HL-60 (cell line): Measurements from ENCODE around the gene OR52K1.
A peak's percentile ranks its signal among the peaks of the same experiment; 100 is the strongest.
"Not testable (repeated sequence)": the region's sequence is repeated elsewhere in the genome, so short reads cannot be mapped to it uniquely, and the experiment has no call there.

Experiments
- DNase-seq, 2 experiments: peaks; one replicate each; pipeline ENCODE4 v3.0.0-alpha.2; 2010 to 2020; ENCODE audit warnings: low read depth in 1 of 2, low spot score in 1 of 2
- H3K27ac ChIP-seq: fragments of 250-450 bp; sonication (Bioruptor Pico); replicated peaks from 2 replicates; pipeline ENCODE4 v1.5.1; 2020; ENCODE audit warnings: mild to moderate bottlenecking, moderate library complexity
- H3K27me3 ChIP-seq: fragments of 250-450 bp; sonication (Bioruptor Pico); 2 replicates; pipeline ENCODE4 v1.5.1; 2021; ENCODE audit warnings: mild to moderate bottlenecking, moderate library complexity; ENCODE audit not compliant: insufficient read depth, poor library complexity, severe bottlenecking
- H3K4me3 ChIP-seq: replicated peaks from 2 replicates; pipeline ENCODE4 v1.5.1; 2011; ENCODE audit warnings: mild to moderate bottlenecking, control low read depth, low read length; ENCODE audit not compliant: insufficient read depth
- GABPA ChIP-seq: IDR thresholded peaks from 2 replicates; pipeline ENCODE4 v1.6.1; 2012; ENCODE audit warnings: low read depth
- POLR2AphosphoS5 ChIP-seq: IDR thresholded peaks from 2 replicates; pipeline ENCODE4 v1.6.1; 2012; ENCODE audit warnings: low read depth
- REST ChIP-seq: IDR thresholded peaks from 2 replicates; pipeline ENCODE4 v1.6.1; 2012; ENCODE audit warnings: low read depth; ENCODE audit not compliant: insufficient replicate concordance
- SPI1 ChIP-seq: IDR thresholded peaks from 2 replicates; pipeline ENCODE4 v1.6.1; 2012; ENCODE audit warnings: low read depth, mild to moderate bottlenecking, borderline replicate concordance
- TF ChIP-seq, protein P1 (sequence below): IDR thresholded peaks from one replicate; pipeline ENCODE4 v1.5.1; 2011; ENCODE audit warnings: low read length, control low read depth, inconsistent platforms; ENCODE audit not compliant: insufficient read depth

OR52K1 gene

DNA sequence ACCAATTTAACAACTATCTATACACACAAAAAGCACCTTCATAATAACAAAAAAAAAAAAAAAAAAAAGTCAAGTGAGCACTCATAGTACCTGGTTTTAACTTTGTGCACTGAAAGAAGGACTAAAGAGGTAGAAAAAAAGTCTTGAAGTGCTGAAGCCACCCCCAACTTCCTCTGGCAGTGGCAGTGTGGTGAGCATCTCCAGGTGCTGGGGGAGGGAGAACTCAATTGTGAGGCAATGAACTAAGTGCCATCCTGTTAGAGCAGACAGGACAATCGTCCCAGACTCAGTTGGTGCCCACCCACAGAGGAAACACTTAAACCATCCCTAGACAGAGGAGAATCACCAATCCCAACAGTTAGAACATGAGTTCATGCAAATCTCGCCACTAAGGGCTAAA lies 39.9 kb downstream of the OR52K1 start:
- H3K4me3 ChIP-seq: no peak overlapping the region
- DNase-seq: peak in 1 of 2 experiments; percentile 21
- H3K27me3 ChIP-seq: no peaks in the 10 kb centered on the region
- TF ChIP-seq, protein P1, sequence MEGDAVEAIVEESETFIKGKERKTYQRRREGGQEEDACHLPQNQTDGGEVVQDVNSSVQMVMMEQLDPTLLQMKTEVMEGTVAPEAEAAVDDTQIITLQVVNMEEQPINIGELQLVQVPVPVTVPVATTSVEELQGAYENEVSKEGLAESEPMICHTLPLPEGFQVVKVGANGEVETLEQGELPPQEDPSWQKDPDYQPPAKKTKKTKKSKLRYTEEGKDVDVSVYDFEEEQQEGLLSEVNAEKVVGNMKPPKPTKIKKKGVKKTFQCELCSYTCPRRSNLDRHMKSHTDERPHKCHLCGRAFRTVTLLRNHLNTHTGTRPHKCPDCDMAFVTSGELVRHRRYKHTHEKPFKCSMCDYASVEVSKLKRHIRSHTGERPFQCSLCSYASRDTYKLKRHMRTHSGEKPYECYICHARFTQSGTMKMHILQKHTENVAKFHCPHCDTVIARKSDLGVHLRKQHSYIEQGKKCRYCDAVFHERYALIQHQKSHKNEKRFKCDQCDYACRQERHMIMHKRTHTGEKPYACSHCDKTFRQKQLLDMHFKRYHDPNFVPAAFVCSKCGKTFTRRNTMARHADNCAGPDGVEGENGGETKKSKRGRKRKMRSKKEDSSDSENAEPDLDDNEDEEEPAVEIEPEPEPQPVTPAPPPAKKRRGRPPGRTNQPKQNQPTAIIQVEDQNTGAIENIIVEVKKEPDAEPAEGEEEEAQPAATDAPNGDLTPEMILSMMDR: no peak
- TF ChIP-seq GABPA: no peak
- TF ChIP-seq SPI1: no peak
- TF ChIP-seq POLR2AphosphoS5: no peak
- TF ChIP-seq REST: no peak
- no peak overlapping the region for H3K27ac ChIP-seq

DNA sequence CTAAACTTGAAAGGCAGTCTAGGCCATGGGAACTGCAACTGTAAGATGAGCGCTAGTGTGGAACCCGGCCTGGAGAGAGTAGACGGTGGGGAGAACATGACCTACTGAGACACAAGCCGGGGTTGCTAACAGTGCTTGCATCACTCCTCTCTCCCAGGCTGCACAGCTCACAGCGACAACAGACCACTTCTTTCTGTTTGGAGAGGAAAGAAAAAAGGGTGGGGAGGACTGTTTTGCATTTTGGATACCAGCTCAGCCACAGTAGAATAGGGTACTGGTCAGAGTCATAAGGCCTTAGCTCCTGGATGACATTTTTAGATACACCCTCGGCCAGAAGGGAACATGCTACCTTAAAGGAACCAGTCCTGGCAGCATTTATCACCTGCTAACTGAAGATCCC lies 40.3 kb downstream of the OR52K1 start:
- DNase-seq: no peak
- Histone ChIP-seq H3K27me3 (no peaks in the 10 kb centered on the region), H3K4me3 (no peak overlapping the region), H3K27ac (no peak overlapping the region)
- no peak for TF ChIP-seq SPI1
- TF ChIP-seq, protein P1: no peak
- no peak for TF ChIP-seq POLR2AphosphoS5

- no peaks in the 10 kb centered on the region for H3K27me3 ChIP-seq
- TF ChIP-seq POLR2AphosphoS5: no peak
- no peak for DNase-seq
- no peak overlapping the region for H3K4me3 ChIP-seq
- H3K27ac ChIP-seq: no peak overlapping the region
Observed at GRCh38 chr11:4523666-4524065, 41.2 kb downstream of the OR52K1 start.

DNA sequence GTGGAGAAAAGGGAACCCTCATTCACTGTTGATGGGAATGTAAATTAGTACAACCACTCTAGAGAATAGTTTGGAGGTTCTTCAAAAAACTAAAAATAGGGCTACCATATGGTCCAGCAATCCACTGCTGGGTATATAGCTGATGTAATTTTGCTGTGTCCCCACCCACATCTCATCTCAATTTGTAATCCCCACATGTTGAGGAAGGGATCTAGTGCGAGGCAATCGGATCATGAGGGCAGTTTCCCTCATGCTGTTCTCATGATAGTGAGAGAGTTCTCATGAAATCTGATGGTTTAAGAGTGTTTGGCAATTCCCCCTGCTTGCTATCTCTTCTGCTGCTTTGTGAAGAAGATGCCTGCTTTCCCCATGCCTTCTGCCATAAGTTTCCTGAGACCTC lies 45.5 kb downstream of the OR52K1 start:
- no peak for TF ChIP-seq SPI1
- TF ChIP-seq REST: no peak
- TF ChIP-seq, protein P1: no peak
- TF ChIP-seq GABPA: no peak
- TF ChIP-seq POLR2AphosphoS5: no peak
- no peak overlapping the region for H3K4me3 ChIP-seq
- DNase-seq: no peak
- no peaks in the 10 kb centered on the region for H3K27me3 ChIP-seq
- H3K27ac ChIP-seq: no peak overlapping the region

GRCh38 chr11:4531686-4532085 lies 49.2 kb downstream of the OR52K1 start:
- not testable (repeated sequence) for DNase-seq, H3K27ac ChIP-seq, H3K4me3 ChIP-seq, H3K27me3 ChIP-seq
